HepG2 (cell line): Measurements from ENCODE around the gene ARMH3.

Experiments used
- ELF3 ChIP-seq: IDR thresholded peaks from 2 replicates; pipeline ENCODE4 v1.6.1; 2016; ENCODE audit warnings: missing genetic modification reagents, missing compliant biosample characterization
- FOXA3 ChIP-seq: IDR thresholded peaks from 2 replicates; pipeline ENCODE4 v1.6.1; 2016; ENCODE audit warnings: missing genetic modification reagents, missing compliant biosample characterization

- no peak for TF ChIP-seq ELF3
- no peak for TF ChIP-seq FOXA3 (CRISPR knock-in tag)
These were observed 30.2 kb upstream of the ARMH3 start for GRCh38 chr10:102086196-102086595.
